ENCODE data around the gene C2orf49. TPM values are rescaled to one million over a fixed set of nuclear protein-coding genes. Genes with fewer than 3 reads are reported as not detected.

C2orf49 gene
- total RNA-seq, 1 donor from 2014 or later: 10.7 TPM

GRCh38 chr2:105375001-105375561, 37.7 kb downstream of the C2orf49 start:
- Mint-ChIP-seq H3K27ac (ENCODE audit: unreplicated experiment) (no peak overlapping the region), H3K36me3 (ENCODE audit: unreplicated experiment) (no peaks in the 10 kb centered on the region), H3K27me3 (ENCODE audit: unreplicated experiment) (peaks cover 2% of the 10 kb centered on the region), H3K9me3 (ENCODE audit: unreplicated experiment) (no peaks in the 10 kb centered on the region), H3K4me3 (ENCODE audit: unreplicated experiment) (no peak overlapping the region), H3K4me1 (ENCODE audit: low read depth, unreplicated experiment) (peaks cover 5% of the 10 kb centered on the region)
- DNase-seq: no peak
- TF ChIP-seq CTCF (IDR thresholded peaks at IDR 0.05; ENCODE audit: partially characterized antibody, unreplicated experiment): no peak

- no peak for TF ChIP-seq CTCF (IDR thresholded peaks at IDR 0.05; ENCODE audit: partially characterized antibody, unreplicated experiment)
- no peak overlapping the region for H3K27ac Mint-ChIP-seq (ENCODE audit: unreplicated experiment)
- H3K27me3 Mint-ChIP-seq (ENCODE audit: unreplicated experiment): peaks cover 2% of the 10 kb centered on the region
- H3K9me3 Mint-ChIP-seq (ENCODE audit: unreplicated experiment): no peaks in the 10 kb centered on the region
- no peak overlapping the region for H3K4me3 Mint-ChIP-seq (ENCODE audit: unreplicated experiment)
- peaks cover 5% of the 10 kb centered on the region for H3K4me1 Mint-ChIP-seq (ENCODE audit: low read depth, unreplicated experiment)
- H3K36me3 Mint-ChIP-seq (ENCODE audit: unreplicated experiment): no peaks in the 10 kb centered on the region
- DNase-seq: no peak
These were observed 38.7 kb downstream of the C2orf49 start for GRCh38 chr2:105376010-105376409.

GRCh38 chr2:105376789-105377240, 39.5 kb downstream of the C2orf49 start:
- Mint-ChIP-seq H3K9me3 (ENCODE audit: unreplicated experiment) (no peaks in the 10 kb centered on the region), H3K4me1 (ENCODE audit: low read depth, unreplicated experiment) (peaks cover 5% of the 10 kb centered on the region), H3K27ac (ENCODE audit: unreplicated experiment) (no peak overlapping the region), H3K4me3 (ENCODE audit: unreplicated experiment) (no peak overlapping the region), H3K27me3 (ENCODE audit: unreplicated experiment) (peaks cover 2% of the 10 kb centered on the region), H3K36me3 (ENCODE audit: unreplicated experiment) (no peaks in the 10 kb centered on the region)
- TF ChIP-seq CTCF (IDR thresholded peaks at IDR 0.05; ENCODE audit: partially characterized antibody, unreplicated experiment): no peak
- DNase-seq: no peak

GRCh38 chr2:105377871-105378270, 40.5 kb downstream of the C2orf49 start:
- Mint-ChIP-seq H3K9me3 (ENCODE audit: unreplicated experiment) (no peaks in the 10 kb centered on the region), H3K36me3 (ENCODE audit: unreplicated experiment) (no peaks in the 10 kb centered on the region), H3K27ac (ENCODE audit: unreplicated experiment) (no peak overlapping the region), H3K4me1 (ENCODE audit: low read depth, unreplicated experiment) (peaks cover 5% of the 10 kb centered on the region), H3K4me3 (ENCODE audit: unreplicated experiment) (peak overlapping the region; percentile 47), H3K27me3 (ENCODE audit: unreplicated experiment) (peaks cover 2% of the 10 kb centered on the region)
- TF ChIP-seq CTCF (IDR thresholded peaks at IDR 0.05; ENCODE audit: partially characterized antibody, unreplicated experiment): no peak
- no peak for DNase-seq

- H3K9me3 Mint-ChIP-seq (ENCODE audit: unreplicated experiment): no peaks in the 10 kb centered on the region
- peaks cover 2% of the 10 kb centered on the region for H3K27me3 Mint-ChIP-seq (ENCODE audit: unreplicated experiment)
- no peak for DNase-seq
- no peak overlapping the region for H3K27ac Mint-ChIP-seq (ENCODE audit: unreplicated experiment)
- H3K4me1 Mint-ChIP-seq (ENCODE audit: low read depth, unreplicated experiment): peaks cover 5% of the 10 kb centered on the region
- H3K4me3 Mint-ChIP-seq (ENCODE audit: unreplicated experiment): no peak overlapping the region
- no peaks in the 10 kb centered on the region for H3K36me3 Mint-ChIP-seq (ENCODE audit: unreplicated experiment)
- no peak for TF ChIP-seq CTCF (IDR thresholded peaks at IDR 0.05; ENCODE audit: partially characterized antibody, unreplicated experiment)
These were observed 41.0 kb downstream of the C2orf49 start for GRCh38 chr2:105378276-105378840.
